Measurements from ENCODE around the gene OASL.
"Not testable (repeated sequence)": the region's sequence is repeated elsewhere in the genome, so short reads cannot be mapped to it uniquely, and the experiment has no call there.

The OASL gene, protein sequence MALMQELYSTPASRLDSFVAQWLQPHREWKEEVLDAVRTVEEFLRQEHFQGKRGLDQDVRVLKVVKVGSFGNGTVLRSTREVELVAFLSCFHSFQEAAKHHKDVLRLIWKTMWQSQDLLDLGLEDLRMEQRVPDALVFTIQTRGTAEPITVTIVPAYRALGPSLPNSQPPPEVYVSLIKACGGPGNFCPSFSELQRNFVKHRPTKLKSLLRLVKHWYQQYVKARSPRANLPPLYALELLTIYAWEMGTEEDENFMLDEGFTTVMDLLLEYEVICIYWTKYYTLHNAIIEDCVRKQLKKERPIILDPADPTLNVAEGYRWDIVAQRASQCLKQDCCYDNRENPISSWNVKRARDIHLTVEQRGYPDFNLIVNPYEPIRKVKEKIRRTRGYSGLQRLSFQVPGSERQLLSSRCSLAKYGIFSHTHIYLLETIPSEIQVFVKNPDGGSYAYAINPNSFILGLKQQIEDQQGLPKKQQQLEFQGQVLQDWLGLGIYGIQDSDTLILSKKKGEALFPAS

DNA sequence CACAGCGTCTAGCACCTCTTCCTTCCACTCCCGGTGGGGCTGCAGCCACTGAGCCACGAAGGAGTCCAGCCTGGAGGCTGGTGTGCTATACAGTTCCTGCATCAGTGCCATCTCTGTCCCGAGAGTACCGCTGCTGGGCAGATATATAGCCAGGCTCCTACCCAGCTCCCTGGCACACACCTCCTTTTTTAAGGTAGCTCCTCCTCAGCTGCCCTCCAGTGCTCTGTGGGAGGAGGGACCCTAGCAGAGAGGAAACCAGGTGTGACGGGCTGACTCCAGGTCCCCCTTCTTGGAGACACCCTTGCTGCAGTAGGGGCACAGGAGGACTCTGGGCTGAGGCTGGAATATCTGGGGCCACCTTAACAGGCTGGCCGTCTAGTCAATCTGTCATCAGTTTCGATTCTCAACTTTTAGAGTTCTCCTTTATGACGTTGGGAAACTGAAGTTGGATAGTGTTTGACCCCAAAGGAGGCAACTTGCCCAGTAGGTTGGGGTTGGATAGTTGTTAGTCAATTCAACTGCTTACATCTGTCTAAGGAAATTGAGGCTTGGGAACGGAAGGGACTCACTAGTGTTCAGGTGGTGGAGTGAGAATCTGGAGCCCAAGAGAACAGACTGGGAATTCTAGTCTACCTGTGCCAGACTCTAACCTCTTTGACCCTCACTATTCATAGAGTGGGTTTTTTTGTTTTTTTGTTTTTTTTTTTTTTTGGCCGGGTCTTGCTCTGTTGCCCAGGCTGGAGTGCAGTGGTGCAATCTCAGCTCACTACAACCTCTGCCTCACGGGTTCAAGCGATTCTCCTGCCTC is at the start of gene OASL:
Gene OASL, minus strand, starts transcription at position 386 of the 808 bp plus-strand sequence. Its CDS starts 275 bp downstream, at position 111.
- no peak for DNase-seq (ENCODE audit: low read depth)

DNA sequence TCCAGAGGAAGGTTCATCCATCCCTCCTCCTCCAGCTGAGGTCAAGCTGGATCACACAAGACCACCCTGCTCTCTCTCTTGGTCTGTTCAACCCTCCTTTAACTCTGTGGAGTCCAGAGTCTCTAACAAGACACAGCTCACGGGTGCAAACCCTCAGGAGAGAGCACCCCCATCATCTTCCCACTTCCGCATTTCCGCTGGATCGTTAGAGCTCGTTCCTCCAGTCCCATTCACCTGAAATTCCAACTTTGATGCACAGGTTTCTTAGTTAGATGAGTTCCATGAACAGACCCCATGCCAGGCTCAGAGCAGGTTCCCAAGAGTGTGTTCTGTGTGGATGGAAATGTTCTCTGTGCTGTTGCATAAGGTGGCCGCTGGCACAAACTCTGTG is 49.1 kb upstream of the OASL start:
- no peak for DNase-seq (ENCODE audit: low read depth)

DNA sequence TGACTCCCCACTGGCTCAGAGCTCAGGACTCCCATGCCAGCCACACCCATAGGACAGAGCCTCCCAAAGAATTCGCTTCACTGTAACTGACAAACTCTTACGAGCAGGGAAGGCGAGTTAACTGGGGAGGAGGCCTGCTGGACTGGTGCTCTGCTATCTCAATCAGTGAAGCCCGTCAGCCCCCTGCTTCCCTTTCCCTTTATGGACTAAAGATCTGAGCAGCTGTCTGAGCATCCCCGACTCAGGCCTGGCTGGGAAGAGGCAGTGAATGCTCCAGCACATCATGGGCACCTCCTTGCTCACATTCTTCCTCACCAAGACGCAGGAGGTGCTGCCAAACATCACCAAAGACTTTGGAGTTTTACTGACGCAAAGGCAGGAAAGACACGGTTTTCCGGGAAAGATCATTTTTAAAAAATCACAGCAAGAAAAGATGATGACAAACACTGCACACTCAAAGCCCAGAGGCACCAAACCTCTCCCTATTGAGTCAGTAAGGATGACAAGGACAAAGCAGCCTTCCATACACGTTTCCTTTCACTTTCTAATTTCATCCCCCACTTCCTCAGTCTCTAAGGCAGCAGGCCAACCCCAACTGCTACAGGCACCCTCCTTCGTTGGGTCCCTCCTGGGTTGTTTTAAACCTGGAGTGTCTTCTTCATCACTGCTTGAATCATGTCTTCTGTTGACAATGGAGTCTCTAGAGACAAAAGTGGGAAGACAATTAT is 48.6 kb upstream of the OASL start:
- DNase-seq (ENCODE audit: low read depth) = no peak

DNA sequence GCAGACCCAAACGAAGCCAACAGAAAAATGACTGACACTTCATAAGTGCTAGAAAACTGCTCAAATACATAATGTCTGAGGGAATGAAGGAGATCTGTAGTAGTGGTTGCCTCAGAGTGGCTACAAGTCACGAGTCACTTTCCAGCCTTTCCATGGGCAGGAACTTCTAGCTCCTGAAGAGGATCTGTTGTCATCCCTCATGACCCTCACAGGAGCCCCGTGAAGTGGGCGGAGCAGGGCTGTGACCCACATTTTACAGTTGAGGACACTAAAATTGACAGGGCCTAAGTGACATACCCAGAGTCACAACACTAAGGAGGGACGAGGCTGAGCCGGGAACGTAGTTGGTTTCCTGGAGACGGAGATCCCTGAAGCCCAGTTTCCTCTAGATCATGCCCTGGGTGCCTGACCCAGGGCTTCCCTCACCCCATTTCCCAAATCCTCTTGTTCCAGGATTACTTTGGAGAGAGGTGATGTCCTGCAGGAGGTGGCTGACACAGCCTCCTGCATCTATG is 47.8 kb upstream of the OASL start:
- no peak for DNase-seq (ENCODE audit: low read depth)

DNA sequence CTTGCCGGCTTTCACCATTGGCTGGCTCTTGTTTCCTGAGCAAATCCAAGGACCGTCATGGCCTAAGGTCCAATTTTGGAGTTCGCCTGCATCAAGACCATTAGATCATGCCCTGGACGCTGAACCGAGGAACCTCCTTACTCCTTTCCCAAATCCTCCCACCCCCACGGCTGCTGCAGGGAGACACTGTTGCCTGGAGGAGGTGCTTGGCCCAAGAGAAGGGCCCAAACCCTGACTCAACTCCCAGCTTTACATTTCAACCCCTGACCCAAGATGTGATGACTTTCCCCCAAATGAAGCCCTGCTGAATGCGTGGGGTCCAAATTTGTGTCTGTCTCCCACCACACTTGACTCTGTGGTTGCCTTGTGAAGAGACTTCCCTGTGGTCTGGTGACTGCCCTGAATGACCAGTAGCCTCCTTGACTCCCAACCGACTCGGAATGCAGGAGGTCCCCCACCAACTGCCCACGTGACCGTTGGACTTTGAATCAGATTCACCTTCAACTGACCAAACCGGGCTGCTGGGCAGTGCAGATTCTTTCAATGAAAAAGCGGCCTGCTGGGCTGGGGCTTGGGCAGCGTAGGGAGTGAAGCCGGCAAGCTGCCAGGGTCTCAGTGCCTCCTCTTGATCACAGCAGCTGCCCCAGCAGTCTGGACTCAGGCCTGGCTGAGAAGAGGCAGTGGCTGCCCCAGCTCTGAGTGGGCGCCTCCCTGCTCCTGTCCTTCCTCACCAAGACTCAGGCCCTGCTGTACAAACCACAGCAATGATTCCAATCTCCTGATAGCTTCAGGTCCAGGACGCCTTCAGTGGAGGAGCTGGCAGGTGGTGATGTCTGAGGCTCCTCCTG is 46.7 kb upstream of the OASL start:
- no peak for DNase-seq (ENCODE audit: low read depth)

DNA sequence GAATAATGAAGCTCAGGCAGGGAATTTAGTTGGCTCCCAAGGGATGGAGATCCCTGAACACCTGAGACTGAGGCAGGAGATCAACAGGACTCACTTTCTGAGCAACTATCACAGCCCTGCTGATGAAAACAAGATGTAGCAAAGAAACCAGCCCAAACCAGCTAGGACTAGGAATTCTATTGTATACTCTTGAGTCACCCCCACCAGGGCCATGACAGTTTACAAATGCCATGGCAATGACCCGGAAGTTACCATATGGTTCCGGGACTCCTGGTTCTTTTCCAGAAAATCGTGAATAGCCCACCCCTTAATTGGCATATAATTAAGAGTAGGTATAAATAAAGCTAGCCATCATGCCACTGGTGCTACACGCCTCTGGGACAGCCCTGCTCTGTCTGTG is 46.0 kb upstream of the OASL start:
- DNase-seq (ENCODE audit: low read depth) = no peak

DNA sequence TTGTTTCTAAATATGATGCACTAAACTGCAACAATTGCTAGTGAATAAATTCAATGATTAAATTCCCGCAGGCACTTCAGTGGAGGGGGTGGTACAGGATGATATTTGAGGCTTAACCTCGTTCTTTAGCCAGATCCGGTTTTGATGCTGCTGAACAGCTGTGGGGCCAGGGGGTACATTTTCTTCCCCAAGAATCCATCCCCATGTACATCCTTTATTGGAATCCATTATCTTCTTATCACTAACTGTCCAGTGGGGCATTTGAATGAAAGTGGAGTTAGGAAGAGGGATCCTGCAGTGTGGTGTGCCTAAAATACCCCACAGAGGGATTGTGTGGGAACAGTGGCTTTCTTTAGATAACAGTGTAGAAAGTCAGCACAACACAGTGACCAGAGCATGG is 45.2 kb upstream of the OASL start:
- DNase-seq (ENCODE audit: low read depth) = no peak

DNA sequence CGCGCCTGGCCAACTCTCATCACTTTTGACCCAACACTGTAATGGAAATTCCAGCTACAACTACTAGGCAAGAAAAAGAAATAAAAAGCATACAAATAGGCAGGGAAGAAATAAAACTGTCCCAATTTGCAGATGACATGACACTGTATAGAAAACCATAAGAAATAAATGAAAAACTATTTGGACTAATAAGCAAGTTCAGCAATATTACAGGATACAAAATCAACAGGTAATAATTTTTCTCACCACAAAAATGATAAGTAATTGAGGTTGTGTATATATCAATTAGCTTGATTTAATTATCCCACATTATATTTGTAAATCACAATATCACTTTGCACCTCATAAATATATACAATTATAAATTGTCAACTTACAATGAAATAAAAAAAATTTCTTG is 41.9 kb upstream of the OASL start:
- DNase-seq (ENCODE audit: low read depth) = no peak

DNA sequence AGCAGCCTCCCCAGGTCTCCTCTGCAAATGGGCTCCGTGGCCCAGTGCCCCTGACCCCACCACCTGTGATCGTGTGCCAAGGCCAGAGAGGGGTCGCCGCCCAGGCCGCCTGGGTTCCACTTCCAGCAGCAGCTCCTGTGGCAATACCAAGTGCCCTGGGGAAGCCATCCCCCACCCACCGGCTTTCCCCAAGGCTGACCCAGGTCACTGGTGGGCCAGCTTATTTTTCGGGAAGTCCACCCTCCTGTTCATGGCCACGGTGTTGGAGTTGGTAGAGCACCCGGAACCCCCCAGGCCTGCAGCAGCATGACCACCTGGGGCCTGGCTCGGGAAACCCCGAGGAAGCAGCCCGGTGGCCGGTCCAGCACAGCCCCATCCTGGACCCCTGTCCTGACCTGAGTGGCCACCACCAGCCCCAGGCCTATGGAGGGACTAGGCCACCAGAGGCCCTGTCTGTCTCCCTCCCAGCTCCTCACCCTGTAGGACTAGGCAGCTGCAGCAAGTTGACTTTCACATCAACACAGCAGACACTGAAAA is 40.8 kb upstream of the OASL start:
- no peak for DNase-seq (ENCODE audit: low read depth)

DNA sequence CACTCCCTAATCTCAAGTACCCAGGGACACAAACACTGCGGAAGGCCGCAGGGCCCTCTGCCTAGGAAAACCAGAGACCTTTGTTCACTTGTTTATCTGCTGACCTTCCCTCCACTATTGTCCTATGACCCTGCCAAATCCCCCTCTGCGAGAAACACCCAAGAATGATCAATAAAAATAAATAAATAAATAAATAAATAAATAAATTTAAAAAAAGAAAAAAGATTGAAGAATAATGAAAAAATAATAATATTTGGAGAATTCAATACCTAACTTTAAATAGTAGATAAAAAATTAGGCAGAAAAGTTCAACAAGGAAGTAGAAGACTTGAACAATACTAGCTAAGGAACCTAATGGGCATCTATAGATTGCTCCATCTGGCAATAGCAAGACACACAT is 38.4 kb upstream of the OASL start:
- DNase-seq (ENCODE audit: low read depth) = not testable (repeated sequence)

DNA sequence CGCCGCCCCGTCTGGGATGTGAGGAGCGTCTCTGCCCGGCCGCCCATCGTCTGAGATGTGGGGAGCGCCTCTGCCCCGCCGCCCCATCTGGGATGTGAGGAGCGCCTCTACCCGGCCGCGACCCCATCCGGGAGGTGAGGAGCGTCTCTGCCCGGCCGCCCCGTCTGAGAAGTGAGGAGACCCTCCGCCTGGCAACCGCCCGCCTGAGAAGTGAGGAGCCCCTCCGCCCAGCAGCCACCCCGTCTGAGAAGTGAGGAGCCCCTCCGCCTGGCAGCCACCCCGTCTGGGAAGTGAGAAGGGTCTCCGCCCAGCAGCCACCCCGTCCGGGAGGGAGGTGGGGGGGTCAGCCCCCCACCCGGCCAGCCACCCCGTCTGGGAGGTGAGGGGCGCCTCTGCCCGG is 36.9 kb upstream of the OASL start:
- not testable (repeated sequence) for DNase-seq (ENCODE audit: low read depth)

DNA sequence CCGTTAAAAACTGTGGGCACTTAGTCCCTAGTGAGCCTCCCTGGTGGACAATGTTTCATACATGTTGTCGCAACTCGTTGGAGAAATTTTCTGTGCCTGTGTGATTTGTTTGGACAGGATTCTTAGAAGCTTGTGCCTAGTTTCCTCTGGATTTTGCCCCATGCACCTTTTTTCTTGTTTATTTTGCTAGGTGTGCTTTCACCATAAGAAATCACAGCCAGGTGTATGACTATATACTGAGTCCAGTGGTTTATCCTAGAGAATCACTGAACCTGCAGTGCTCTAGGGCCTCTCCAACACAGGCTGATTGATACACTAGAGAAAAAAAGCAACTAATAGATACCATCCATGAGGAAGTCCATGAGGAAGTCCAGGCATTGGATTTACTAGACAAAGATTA is 33.1 kb upstream of the OASL start:
- DNase-seq (ENCODE audit: low read depth) = no peak

DNA sequence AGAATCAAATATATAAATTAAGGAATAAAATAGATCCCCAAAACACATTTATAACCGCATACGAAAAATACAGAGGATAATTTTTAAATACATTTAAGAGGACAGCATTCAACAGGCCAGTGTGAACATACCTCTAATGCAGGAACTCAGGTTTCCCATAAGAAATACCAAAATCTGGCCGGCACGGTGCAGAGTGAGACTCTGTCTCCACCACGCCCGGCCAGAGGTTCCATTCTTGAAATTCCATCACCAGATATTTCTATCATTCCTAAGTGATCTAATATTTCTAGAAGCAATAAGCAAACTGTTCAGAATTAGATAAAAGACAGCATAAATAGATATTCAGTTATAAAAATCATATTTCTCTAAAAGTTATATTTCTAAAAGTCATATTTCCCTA is 30.2 kb upstream of the OASL start:
- DNase-seq (ENCODE audit: low read depth) = no peak

DNA sequence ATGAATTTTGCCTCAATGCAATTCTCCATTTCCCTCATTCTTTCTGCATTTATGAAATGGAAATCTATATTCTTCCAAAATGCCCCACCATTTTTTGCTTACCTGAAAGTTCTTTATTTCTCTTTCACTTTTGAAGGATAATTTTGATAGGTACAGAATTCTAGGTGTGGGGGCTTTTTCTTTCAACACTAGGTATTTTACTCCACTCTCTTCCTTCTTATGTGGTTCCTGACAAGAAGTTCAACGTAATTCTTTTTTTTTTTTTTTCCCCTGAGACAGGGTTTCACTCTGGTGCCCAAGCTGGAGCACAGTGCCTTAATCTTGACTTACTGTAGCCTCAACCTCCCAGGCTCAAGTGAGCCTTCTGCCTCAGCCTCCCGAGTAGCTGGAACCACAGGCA is 26.3 kb upstream of the OASL start:
- DNase-seq (ENCODE audit: low read depth) = no peak

DNA sequence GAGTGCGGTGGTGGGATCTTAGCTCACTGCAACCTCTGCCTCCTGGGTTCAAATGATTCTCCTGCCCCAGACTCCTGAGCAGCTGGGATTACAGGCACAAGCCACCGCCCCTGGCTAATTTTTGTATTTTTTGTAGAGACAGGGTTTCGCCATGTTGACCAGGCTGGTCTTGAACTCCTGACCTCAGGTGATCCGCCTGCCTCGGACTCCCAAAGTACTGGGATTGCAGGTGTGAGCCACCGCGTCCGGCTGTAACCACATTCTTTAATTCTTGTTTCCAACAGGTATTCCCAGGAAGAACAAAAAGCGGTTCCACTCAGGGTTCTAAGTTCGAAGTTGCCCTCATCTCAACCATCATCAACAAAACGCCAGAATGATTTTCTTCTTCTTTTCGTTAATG is 25.5 kb upstream of the OASL start:
- not testable (repeated sequence) for DNase-seq (ENCODE audit: low read depth)

DNA sequence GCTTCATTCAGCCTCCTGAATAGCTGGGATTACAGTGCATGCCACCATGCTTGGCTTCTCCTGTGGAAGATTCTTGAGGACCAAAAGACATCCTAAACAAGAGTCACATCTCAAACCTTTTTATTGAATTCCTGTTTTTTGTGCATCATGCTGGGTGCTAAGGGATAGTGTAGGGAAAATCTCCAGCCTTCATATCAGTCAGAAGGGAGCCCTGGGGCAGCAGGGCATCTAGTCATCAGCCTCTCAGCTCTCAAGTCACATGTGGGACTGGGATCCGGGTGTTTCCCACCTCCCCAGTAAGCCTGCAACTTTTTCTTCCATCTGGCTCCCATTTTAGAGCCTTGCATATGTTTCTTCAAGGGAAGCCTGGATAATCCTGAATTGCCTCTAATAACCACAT is 25.1 kb upstream of the OASL start:
- no peak for DNase-seq (ENCODE audit: low read depth)

DNA sequence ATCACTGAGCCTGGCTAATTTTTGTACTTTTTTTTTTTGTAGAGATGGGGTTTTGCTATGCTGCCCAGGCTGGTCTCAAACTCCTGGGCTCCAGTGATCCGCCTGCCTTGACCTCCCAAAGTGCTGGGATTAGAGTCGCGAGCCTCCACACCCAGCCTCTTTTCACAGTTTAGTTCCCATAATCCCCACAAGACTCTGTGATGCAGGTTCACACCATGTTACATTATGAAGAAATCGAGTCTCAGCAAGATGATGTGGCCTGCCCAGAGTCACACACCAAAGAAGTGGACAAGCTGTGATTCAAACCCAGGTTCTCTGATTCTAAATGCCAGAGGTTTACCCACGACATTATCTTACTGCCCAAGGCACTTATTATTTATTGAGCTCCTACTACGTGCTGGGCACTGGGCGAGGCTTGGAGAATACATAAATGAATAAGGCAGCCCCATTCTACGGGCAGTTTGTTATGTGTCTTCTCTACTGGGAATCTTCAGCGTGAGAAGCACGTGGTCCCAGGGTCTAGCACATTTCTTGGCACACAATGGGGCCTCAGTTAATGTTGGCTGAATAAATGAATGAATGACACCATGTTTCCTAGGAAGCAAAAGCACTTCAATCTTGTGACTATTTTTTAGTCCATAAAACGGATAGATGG is 23.5 kb upstream of the OASL start:
- no peak for DNase-seq (ENCODE audit: low read depth)

DNA sequence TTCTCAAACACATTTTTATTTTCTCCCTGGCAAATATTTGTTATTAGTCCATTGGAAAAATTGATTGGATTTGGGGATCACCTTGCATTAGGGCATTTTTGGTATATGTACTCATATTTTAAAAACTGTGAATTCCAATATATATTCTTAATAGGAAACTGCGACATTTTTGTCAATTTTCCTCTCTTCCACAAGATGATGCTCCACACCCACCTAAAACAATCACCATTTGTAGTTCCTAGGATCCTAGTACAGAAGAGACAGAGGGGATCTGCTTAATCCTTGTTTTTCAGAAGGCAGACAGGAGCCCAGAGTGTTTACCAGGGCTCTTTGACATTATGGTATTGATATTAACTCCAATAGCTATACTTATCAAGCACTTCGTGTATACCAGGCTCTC is 22.8 kb upstream of the OASL start:
- no peak for DNase-seq (ENCODE audit: low read depth)

DNA sequence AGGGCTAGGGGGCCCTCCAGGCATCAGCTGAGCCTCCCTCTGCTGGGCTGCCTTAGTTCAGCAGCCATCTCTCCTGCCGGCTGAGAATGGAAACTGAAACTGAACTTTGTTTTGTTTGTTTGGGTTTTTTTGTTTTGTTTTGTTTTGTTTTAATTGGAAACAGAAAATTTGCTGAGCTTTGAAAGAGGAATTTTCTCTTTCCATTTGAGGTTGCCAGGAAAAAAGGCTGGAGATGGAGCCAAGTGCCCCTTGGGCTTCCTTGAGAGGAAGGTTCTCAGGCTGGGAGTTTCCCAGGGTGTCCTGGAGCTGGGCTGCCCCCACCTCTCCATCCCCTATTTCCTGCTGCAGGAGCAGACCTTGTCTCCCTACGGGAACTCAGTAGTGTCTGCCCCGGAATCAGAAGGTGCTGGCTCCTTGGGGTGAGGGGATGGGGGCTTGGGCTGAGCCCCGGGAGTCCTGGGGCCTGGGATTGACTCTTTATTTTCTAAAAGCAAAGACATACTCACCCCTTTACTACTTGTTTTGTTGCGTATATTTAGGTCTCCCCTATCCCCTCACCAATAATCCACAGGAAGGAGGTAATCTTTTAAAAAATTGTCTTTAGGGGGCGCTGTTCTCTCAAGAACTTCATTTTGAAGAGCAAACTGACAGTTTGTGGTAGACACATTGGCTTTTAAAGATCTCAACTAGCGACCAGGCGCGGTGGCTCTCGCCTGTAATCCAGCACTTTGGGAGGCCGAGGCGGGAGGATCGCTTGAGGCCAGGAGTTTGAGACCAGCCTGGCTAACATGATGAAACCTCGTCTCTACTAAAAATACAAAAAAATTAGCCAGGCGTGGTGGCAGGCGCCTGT is 21.3 kb upstream of the OASL start:
- DNase-seq (ENCODE audit: low read depth) = no peak

All from HS-5 (cell line).